Sigmoid colon (tissue), 7 donors: ENCODE data around the gene CREB3. TPM values are rescaled to one million over a fixed set of nuclear protein-coding genes. Genes with fewer than 3 reads are reported as not detected.

Experiments
- DNase-seq: peaks from one replicate; pipeline ENCODE4 v3.0.0-alpha.2; 2019
- H3K27ac ChIP-seq, 4 donors: fragments of 200-600 bp; sonication (generic); one replicate each; pipeline ENCODE4 v1.5.1; 2016 to 2019; ENCODE audit warnings: mild to moderate bottlenecking in 1 of 4
- H3K27me3 ChIP-seq, 3 donors: fragments of 200-600 bp; sonication (generic); one replicate each; pipeline ENCODE4 v1.5.1; 2019; ENCODE audit warnings: mild to moderate bottlenecking in 1 of 3
- H3K36me3 ChIP-seq, 4 donors: fragments of 200-600 bp; sonication (generic); one replicate each; pipeline ENCODE4 v1.5.1; 2016 to 2019
- H3K4me1 ChIP-seq, 4 donors: fragments of 200-600 bp; sonication (generic); one replicate each; pipeline ENCODE4 v1.5.1; 2017 to 2019
- H3K4me3 ChIP-seq, 4 donors: fragments of 200-600 bp; sonication (generic); one replicate each; pipeline ENCODE4 v1.5.1; 2017 to 2019; ENCODE audit warnings: mild to moderate bottlenecking in 2 of 4, moderate library complexity in 1 of 4
- H3K9me3 ChIP-seq, 4 donors: fragments of 200-600 bp in 3 of 4; sonication (generic) in 3 of 4; one replicate each; pipeline versions ENCODE4 v1.5.1 to v1.6.1; 2013 to 2019
- CTCF ChIP-seq, 4 experiments: fragments of 450-650 bp in 3 of 4; fragments of 200-600 bp in 1 of 4; IDR thresholded peaks; one replicate each; pipeline ENCODE4 v1.5.1; 2016 to 2019; ENCODE audit warnings: antibody characterized with exemption in 4 of 4, mild to moderate bottlenecking in 3 of 4, moderate library complexity in 2 of 4
- EP300 ChIP-seq, 4 donors: sonication (generic); formaldehyde crosslinking; IDR thresholded peaks; one replicate each; pipeline ENCODE4 v1.6.1; 2017; ENCODE audit warnings: antibody characterized with exemption in 4 of 4
- POLR2A ChIP-seq, 2 donors: fragments of 450-650 bp; IDR thresholded peaks; one replicate each; pipeline ENCODE4 v1.6.1; 2016; ENCODE audit warnings: antibody characterized with exemption in 2 of 2, mild to moderate bottlenecking in 2 of 2, moderate library complexity in 2 of 2
- POLR2AphosphoS5 ChIP-seq, 4 donors: sonication (generic); formaldehyde crosslinking; IDR thresholded peaks; one replicate each; pipeline ENCODE4 v1.6.1; 2017; ENCODE audit warnings: antibody characterized with exemption in 4 of 4
- WGBS, 2 donors: extraction: QIAGEN DNeasy Blood & Tissue Kit; methylation state at CpG; one replicate each; pipeline ENCODE4 v1.1.7; 2013; 5-methylcytosine and 5-hydroxymethylcytosine counted together
- intact Hi-C: fragments of 100-400 bp; cut with DNase I; formaldehyde crosslinking; loops from one replicate; pipeline ENCODE4 v1.15.1; 2023
- polyA plus RNA-seq, 3 donors: library from polyadenylated mRNA; stranded (reverse); fragments of 200-250 nt; gene quantifications; one replicate each; pipeline ENCODE4 v1.2.3, GENCODE V29; 2013
- total RNA-seq, 4 donors: library from RNA; depleted of rRNA; stranded (reverse); fragments of >200 nt; gene quantifications; one replicate each; pipeline ENCODE4 v1.1.0, GENCODE V29; 2016
- donor health status: healthy with polysubstance abuse.
- donor health status: Bipolar disorder and iron deficiency.
- donor health status: healthy.

CREB3 gene
- total and polyA plus RNA-seq, 7 donors = 31.0 to 82.7 (median 65.9) TPM

GRCh38 chr9:35703906-35704672 is 28.4 kb upstream of the CREB3 start:
- TF ChIP-seq EP300 (IDR thresholded peaks at IDR 0.05) = no peak
- TF ChIP-seq POLR2A (IDR thresholded peaks at IDR 0.05) = no peak
- no peak for TF ChIP-seq POLR2AphosphoS5 (IDR thresholded peaks at IDR 0.05)
- Histone ChIP-seq H3K36me3 (peaks cover 100% of the 10 kb centered on the region in 4 donors), H3K27me3 (no peaks in the 10 kb centered on the region), H3K4me3 (no peak overlapping the region), H3K27ac (peak overlapping the region in 2 of 4 donors; percentile 14 to 100), H3K4me1 (peaks cover 0 to 4% (median 0%) of the 10 kb centered on the region in 4 donors), H3K9me3 (no peaks in the 10 kb centered on the region)
- DNase-seq = no peak
- WGBS, 2 donors = 96 to 97% methylated on average over 26 of the region's 26 CpGs
- intact Hi-C loops = no loop called here

GRCh38 chr9:35705372-35705771 is 27.1 kb upstream of the CREB3 start:
- H3K36me3 ChIP-seq = peaks cover 91 to 100% (median 95%) of the 10 kb centered on the region in 4 donors

GRCh38 chr9:35705836-35706430 is 26.5 kb upstream of the CREB3 start:
- Histone ChIP-seq H3K27ac (peak overlapping the region; percentile 30 to 49 (median 38)), H3K27me3 (no peaks in the 10 kb centered on the region), H3K4me1 (no peaks in the 10 kb centered on the region), H3K4me3 (no peak overlapping the region), H3K36me3 (peaks cover 91 to 100% (median 95%) of the 10 kb centered on the region in 4 donors), H3K9me3 (no peaks in the 10 kb centered on the region)
- 95% methylated on average over 7 of the region's 7 CpGs for WGBS, 2 donors
- intact Hi-C loops = loop anchor here (2.0 kb wide), 1 partner anchor 19 kb away; no protein-coding TSS in a partner anchor
- DNase-seq = no peak
- no peak for TF ChIP-seq POLR2A (IDR thresholded peaks at IDR 0.05)
- TF ChIP-seq POLR2AphosphoS5 (IDR thresholded peaks at IDR 0.05) = no peak
- TF ChIP-seq CTCF (IDR thresholded peaks at IDR 0.05) = no peak
- TF ChIP-seq EP300 (IDR thresholded peaks at IDR 0.05) = no peak

More at GRCh38 chr9:35705372-35705771, 27.1 kb upstream of the CREB3 start:
- H3K9me3 ChIP-seq = no peaks in the 10 kb centered on the region
- intact Hi-C loops = no loop called here
- H3K27ac ChIP-seq = peak overlapping the region; percentile 25 to 49 (median 38)
- no peaks in the 10 kb centered on the region for H3K4me1 ChIP-seq
- no peak overlapping the region for H3K4me3 ChIP-seq
- DNase-seq = peak; percentile 41
- TF ChIP-seq EP300 (IDR thresholded peaks at IDR 0.05) = no peak
- no peak for TF ChIP-seq POLR2AphosphoS5 (IDR thresholded peaks at IDR 0.05)
- no peak for TF ChIP-seq CTCF (IDR thresholded peaks at IDR 0.05)
- TF ChIP-seq POLR2A (IDR thresholded peaks at IDR 0.05) = no peak
- WGBS, 2 donors = 81 to 95% methylated on average over 8 of the region's 8 CpGs
- H3K27me3 ChIP-seq = no peaks in the 10 kb centered on the region

- Histone ChIP-seq H3K36me3 (peaks cover 91 to 100% (median 94%) of the 10 kb centered on the region in 4 donors), H3K4me1 (no peaks in the 10 kb centered on the region), H3K9me3 (no peaks in the 10 kb centered on the region), H3K27me3 (no peaks in the 10 kb centered on the region), H3K27ac (peak overlapping the region; percentile 25 to 49 (median 36)), H3K4me3 (no peak overlapping the region)
- peak; percentile 50 for DNase-seq
- intact Hi-C loops = loop anchor here (2.0 kb wide), 1 partner anchor 18 kb away; no protein-coding TSS in a partner anchor
- 86 to 98% methylated on average over 10 of the region's 10 CpGs for WGBS, 2 donors
- TF ChIP-seq POLR2AphosphoS5 (IDR thresholded peaks at IDR 0.05) (no peak), EP300 (IDR thresholded peaks at IDR 0.05) (no peak), POLR2A (IDR thresholded peaks at IDR 0.05) (no peak), CTCF (IDR thresholded peaks at IDR 0.05) (no peak)
Measured at GRCh38 chr9:35706951-35707350, 25.5 kb upstream of the CREB3 start.

- Histone ChIP-seq H3K4me1 (no peaks in the 10 kb centered on the region), H3K4me3 (no peak overlapping the region), H3K9me3 (no peaks in the 10 kb centered on the region), H3K36me3 (peaks cover 91 to 100% (median 94%) of the 10 kb centered on the region in 4 donors), H3K27me3 (no peaks in the 10 kb centered on the region), H3K27ac (peak overlapping the region; percentile 27 to 49 (median 36))
- DNase-seq = peak; percentile 54
- intact Hi-C loops = no loop called here
- WGBS, 2 donors = 97 to 99% methylated on average over 4 of the region's 4 CpGs
- TF ChIP-seq EP300 (IDR thresholded peaks at IDR 0.05) (no peak), CTCF (IDR thresholded peaks at IDR 0.05) (no peak), POLR2AphosphoS5 (IDR thresholded peaks at IDR 0.05) (no peak), POLR2A (IDR thresholded peaks at IDR 0.05) (no peak)
Measured at GRCh38 chr9:35708146-35708545, 24.3 kb upstream of the CREB3 start.
